ENCODE results near the gene ANGPTL4.
"Not testable (repeated sequence)": the region's sequence is repeated elsewhere in the genome, so short reads cannot be mapped to it uniquely, and the experiment has no call there.

The ANGPTL4 gene

GRCh38 chr19:8391198-8392016, 27.5 kb downstream of the ANGPTL4 start:
- DNase-seq: no peak

- DNase-seq: no peak
These were observed 28.1 kb downstream of the ANGPTL4 start for GRCh38 chr19:8392017-8392591.

GRCh38 chr19:8393192-8393870, 29.4 kb downstream of the ANGPTL4 start:
- DNase-seq: no peak

- DNase-seq: no peak
These were observed 29.9 kb downstream of the ANGPTL4 start for GRCh38 chr19:8393871-8394250.

- DNase-seq: no peak
These were observed 31.7 kb downstream of the ANGPTL4 start for GRCh38 chr19:8395621-8396082.

GRCh38 chr19:8396185-8396562, 32.2 kb downstream of the ANGPTL4 start:
- no peak for DNase-seq

- DNase-seq: peak; percentile 53 to 72
These were observed 32.7 kb downstream of the ANGPTL4 start for GRCh38 chr19:8396563-8397203.

- no peak for DNase-seq
These were observed 33.3 kb downstream of the ANGPTL4 start for GRCh38 chr19:8397271-8397670.

GRCh38 chr19:8397746-8398310, 33.9 kb downstream of the ANGPTL4 start:
- DNase-seq: no peak

GRCh38 chr19:8398311-8398771, 34.4 kb downstream of the ANGPTL4 start:
- DNase-seq: no peak

- no peak for DNase-seq
These were observed 35.8 kb downstream of the ANGPTL4 start for GRCh38 chr19:8399681-8400188.

GRCh38 chr19:8401981-8402411, 38.0 kb downstream of the ANGPTL4 start:
- DNase-seq: no peak

GRCh38 chr19:8403098-8403819, 39.3 kb downstream of the ANGPTL4 start:
- no peak for DNase-seq

- no peak for DNase-seq
These were observed 39.8 kb downstream of the ANGPTL4 start for GRCh38 chr19:8403820-8404109.

- no peak for DNase-seq
These were observed 40.6 kb downstream of the ANGPTL4 start for GRCh38 chr19:8404391-8405151.

GRCh38 chr19:8410718-8411117, 46.8 kb downstream of the ANGPTL4 start:
- not testable (repeated sequence) for DNase-seq

- peak; percentile 95 to 96 for DNase-seq
These were observed 49.1 kb downstream of the ANGPTL4 start, which contains the start of gene MARCHF2 for GRCh38 chr19:8412783-8413628. MARCHF2 (plus strand) TSS chr19:8413305; CDS start chr19:8421841, 8,536 bp downstream.

- no peak for DNase-seq
These were observed 49.7 kb downstream of the ANGPTL4 start for GRCh38 chr19:8413629-8413995.

GRCh38 chr19:8416796-8417195, 52.8 kb downstream of the ANGPTL4 start:
- DNase-seq: no peak
